ENCODE data around the gene PRKCI. TPM values are rescaled to one million over a fixed set of nuclear protein-coding genes. Genes with fewer than 3 reads are reported as not detected.
A peak's percentile ranks its signal among the peaks of the same experiment; 100 is the strongest.
"Not testable (repeated sequence)": the region's sequence is repeated elsewhere in the genome, so short reads cannot be mapped to it uniquely, and the experiment has no call there.

PRKCI gene
- total RNA-seq, 1 donor from 2014 or later: 175 TPM

DNA sequence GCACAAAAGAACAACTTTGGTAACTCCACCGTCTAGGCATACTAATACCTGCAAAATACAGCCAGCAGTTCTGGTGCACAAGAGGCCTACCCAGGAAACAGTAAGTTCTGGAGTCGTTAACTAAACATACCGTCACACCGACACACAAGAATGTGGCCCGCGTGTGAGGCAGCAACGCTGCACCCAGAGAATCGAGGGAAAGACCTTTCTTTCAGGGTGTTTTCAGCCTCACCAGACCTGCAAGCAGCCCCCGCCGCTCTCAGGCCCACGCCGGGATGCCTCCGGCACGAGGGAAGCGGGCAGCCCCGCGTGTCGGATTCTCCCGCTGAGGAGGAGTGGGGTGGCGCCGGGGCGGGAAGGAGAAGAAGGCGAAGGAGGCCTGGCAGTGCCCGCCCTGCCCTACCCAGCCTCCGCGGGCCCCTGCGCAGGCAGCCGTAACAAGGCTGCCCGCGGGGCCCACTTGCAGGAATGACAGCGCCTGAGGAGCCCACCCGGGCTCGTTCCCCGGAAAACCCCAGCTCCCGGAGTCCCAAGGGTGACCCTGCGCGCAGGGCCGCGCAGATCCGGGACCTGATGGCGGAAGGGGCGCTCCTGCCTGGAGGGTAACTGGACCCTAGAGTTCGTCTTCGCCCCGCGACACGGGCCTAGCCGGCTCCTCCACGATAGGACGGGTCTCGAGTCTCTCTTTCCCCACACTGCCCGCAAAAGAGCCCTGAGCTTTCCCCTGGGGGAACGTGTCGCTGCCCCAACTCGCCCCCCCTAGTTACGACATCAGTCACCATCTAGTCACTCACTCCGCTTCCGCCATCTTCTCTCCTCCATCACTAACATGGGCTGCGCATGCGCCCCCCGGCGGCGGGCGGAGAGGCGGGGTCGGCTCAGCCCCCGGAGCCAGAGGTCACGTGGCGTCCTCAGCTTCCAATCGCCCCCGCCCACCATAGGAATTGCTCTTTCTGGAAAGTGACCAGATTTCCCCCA is 41.0 kb upstream of the PRKCI start, which contains the start of gene PHC3:
PHC3 (minus strand) TSS at position 826 of the 978 bp plus-strand sequence; CDS start at position 808, 18 bp downstream.
- peak within 1 kb of the TSS; percentile 99 for H3K4me3 Mint-ChIP-seq (ENCODE audit: unreplicated experiment)
- peak; percentile 45 for TF ChIP-seq CTCF (IDR thresholded peaks at IDR 0.05; ENCODE audit: partially characterized antibody, unreplicated experiment)
- H3K9me3 Mint-ChIP-seq (ENCODE audit: unreplicated experiment): peaks cover 4% of the 10 kb centered on the region
- no peaks in the 10 kb centered on the region for H3K36me3 Mint-ChIP-seq (ENCODE audit: unreplicated experiment)
- peak within 1 kb of the TSS; percentile 99 for H3K27ac Mint-ChIP-seq (ENCODE audit: unreplicated experiment)
- peaks cover 11% of the 10 kb centered on the region for H3K4me1 Mint-ChIP-seq (ENCODE audit: low read depth, unreplicated experiment)
- no peaks in the 10 kb centered on the region for H3K27me3 Mint-ChIP-seq (ENCODE audit: unreplicated experiment)
- DNase-seq: peak; percentile 95

DNA sequence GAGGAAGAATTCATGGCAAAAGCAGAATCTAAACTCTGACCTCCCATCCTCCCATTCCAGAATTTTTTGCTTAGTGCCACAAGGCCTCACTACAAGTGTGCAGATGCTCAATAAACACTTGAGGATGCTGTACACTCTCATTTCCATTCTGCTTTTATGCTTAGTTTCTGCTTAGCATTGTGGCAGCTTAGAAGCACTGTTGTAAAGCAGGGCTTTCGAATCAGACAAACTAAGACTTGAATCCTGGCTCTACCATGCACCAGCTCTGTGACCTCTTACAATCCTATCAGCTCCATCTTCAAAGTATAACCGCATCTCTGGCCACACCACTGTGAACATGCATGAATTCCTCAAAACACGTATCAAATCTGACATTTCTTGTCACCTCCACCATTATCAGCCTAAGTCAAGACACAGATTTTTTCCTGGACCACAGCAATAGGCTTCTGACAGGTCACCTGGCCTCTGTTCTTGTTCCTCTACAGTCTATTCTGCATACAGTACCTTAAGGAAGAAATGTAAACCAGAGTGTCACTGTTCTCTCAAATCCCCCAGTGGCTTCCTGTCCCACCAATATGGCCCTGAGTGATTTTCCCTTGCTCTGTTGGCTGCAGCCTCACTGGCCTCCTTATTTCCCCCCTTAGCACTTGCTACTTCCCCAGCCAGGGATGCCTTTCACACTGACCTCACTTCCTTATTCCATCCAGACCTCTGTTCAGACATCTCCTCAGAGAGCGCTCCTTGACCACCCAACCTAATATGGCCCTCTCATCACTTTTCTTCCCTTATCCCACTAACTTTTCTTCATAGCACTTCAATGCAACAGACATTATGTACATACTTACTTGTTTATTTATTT is 32.6 kb upstream of the PRKCI start:
- Mint-ChIP-seq H3K4me3 (ENCODE audit: unreplicated experiment) (no peak overlapping the region), H3K27ac (ENCODE audit: unreplicated experiment) (no peak overlapping the region), H3K4me1 (ENCODE audit: low read depth, unreplicated experiment) (peaks cover 3% of the 10 kb centered on the region), H3K27me3 (ENCODE audit: unreplicated experiment) (no peaks in the 10 kb centered on the region), H3K9me3 (ENCODE audit: unreplicated experiment) (no peaks in the 10 kb centered on the region), H3K36me3 (ENCODE audit: unreplicated experiment) (no peaks in the 10 kb centered on the region)
- no peak for DNase-seq
- TF ChIP-seq CTCF (IDR thresholded peaks at IDR 0.05; ENCODE audit: partially characterized antibody, unreplicated experiment): peak; percentile 23

GRCh38 chr3:170195759-170196158 is 26.5 kb upstream of the PRKCI start:
- not testable (repeated sequence) for DNase-seq; H3K27me3 Mint-ChIP-seq (ENCODE audit: unreplicated experiment); H3K9me3 Mint-ChIP-seq (ENCODE audit: unreplicated experiment); H3K27ac Mint-ChIP-seq (ENCODE audit: unreplicated experiment); H3K36me3 Mint-ChIP-seq (ENCODE audit: unreplicated experiment); H3K4me3 Mint-ChIP-seq (ENCODE audit: unreplicated experiment); H3K4me1 Mint-ChIP-seq (ENCODE audit: low read depth, unreplicated experiment)

GRCh38 chr3:170196833-170197232 is 25.4 kb upstream of the PRKCI start:
- no peak overlapping the region for H3K27ac Mint-ChIP-seq (ENCODE audit: unreplicated experiment)
- peaks cover 2% of the 10 kb centered on the region for H3K4me1 Mint-ChIP-seq (ENCODE audit: low read depth, unreplicated experiment)
- no peaks in the 10 kb centered on the region for H3K27me3 Mint-ChIP-seq (ENCODE audit: unreplicated experiment)
- H3K36me3 Mint-ChIP-seq (ENCODE audit: unreplicated experiment): no peaks in the 10 kb centered on the region
- H3K4me3 Mint-ChIP-seq (ENCODE audit: unreplicated experiment): no peak overlapping the region
- no peak for TF ChIP-seq CTCF (IDR thresholded peaks at IDR 0.05; ENCODE audit: partially characterized antibody, unreplicated experiment)
- no peak for DNase-seq
- no peaks in the 10 kb centered on the region for H3K9me3 Mint-ChIP-seq (ENCODE audit: unreplicated experiment)

DNA sequence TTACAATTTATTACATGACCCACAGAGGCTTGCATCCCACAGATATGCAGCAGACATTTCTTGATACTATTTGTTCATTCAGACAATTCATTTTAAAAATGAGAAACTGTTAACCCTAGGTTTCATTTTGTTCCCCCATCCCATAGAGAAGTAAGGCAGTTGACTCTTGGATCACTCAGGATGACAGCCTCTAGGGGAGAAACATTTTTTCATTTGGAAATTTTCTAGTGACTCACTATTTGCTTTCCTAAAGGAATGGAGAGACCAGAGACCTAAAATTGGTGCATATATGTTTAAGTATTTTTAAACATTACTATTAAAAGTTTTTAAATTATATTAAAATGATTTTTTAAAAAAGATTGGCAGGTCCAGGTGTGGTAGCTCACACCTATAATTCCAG is 21.2 kb upstream of the PRKCI start:
- no peak overlapping the region for H3K4me3 Mint-ChIP-seq (ENCODE audit: unreplicated experiment)

More for the DNA sequence above, 21.2 kb upstream of the PRKCI start:
- TF ChIP-seq CTCF (IDR thresholded peaks at IDR 0.05; ENCODE audit: partially characterized antibody, unreplicated experiment): no peak
- H3K4me1 Mint-ChIP-seq (ENCODE audit: low read depth, unreplicated experiment): peaks cover 2% of the 10 kb centered on the region
- no peak overlapping the region for H3K27ac Mint-ChIP-seq (ENCODE audit: unreplicated experiment)
- peaks cover 1% of the 10 kb centered on the region for H3K27me3 Mint-ChIP-seq (ENCODE audit: unreplicated experiment)
- H3K9me3 Mint-ChIP-seq (ENCODE audit: unreplicated experiment): no peaks in the 10 kb centered on the region
- H3K36me3 Mint-ChIP-seq (ENCODE audit: unreplicated experiment): no peaks in the 10 kb centered on the region
- no peak for DNase-seq
